Panc1 (cell line): ENCODE data around the gene SYNE1. TPM values are rescaled to one million over a fixed set of nuclear protein-coding genes. Genes with fewer than 3 reads are reported as not detected.

Experiments used
- ATAC-seq: fragments of 200-7000 bp; cut with Tn5 transposase; 2 replicates; pipeline ENCODE4 v1.9.1; 2020; ENCODE audit warnings: mild to moderate bottlenecking, moderate library complexity
- BruUV-seq: library from RNA; stranded (reverse); fragments of 400-500 nt; replicated peaks from 2 replicates; lab custom pipeline; 2021; lab: Mats Ljungman, UMichigan
- CTCF ChIA-PET: fragments of 300-600 bp; sonication (Branson Sonifier 250); formaldehyde crosslinking; loops from one replicate; lab custom pipeline; 2022; ENCODE audit warnings: antibody characterized with exemption; lab: Charles Lee
- POLR2A ChIA-PET: fragments of 300-600 bp; sonication (Branson Sonifier 250); formaldehyde crosslinking; loops from one replicate; lab custom pipeline; 2022; ENCODE audit warnings: antibody characterized with exemption; lab: Charles Lee
- DNase-seq: peaks from one replicate; pipeline ENCODE4 v3.0.0-alpha.2; 2010; ENCODE audit warnings: low read depth, low spot score
- H3K27ac ChIP-seq: 2 replicates; pipeline ENCODE4 v1.5.1; 2011; ENCODE audit warnings: mild to moderate bottlenecking, low read length, inconsistent platforms
- H3K27me3 ChIP-seq: fragments of 200-500 bp; sonication (Bioruptor generic); 2 replicates; pipeline ENCODE4 v1.6.0; 2014; ENCODE audit warnings: low read length, inconsistent platforms; ENCODE audit not compliant: control insufficient read depth, insufficient read depth
- H3K36me3 ChIP-seq: fragments of 200-500 bp; sonication (Bioruptor generic); 2 replicates; pipeline ENCODE4 v1.5.1; 2014; ENCODE audit warnings: inconsistent platforms, mild to moderate bottlenecking, low read length, moderate library complexity; ENCODE audit not compliant: control insufficient read depth, insufficient read depth
- H3K4me1 ChIP-seq: 2 replicates; pipeline ENCODE4 v1.5.1; 2011; ENCODE audit warnings: inconsistent platforms, mild to moderate bottlenecking, low read length, moderate library complexity; ENCODE audit not compliant: control insufficient read depth, insufficient read depth
- H3K4me3 ChIP-seq, 2 experiments: 2 replicates each; pipeline ENCODE4 v1.5.1; 2011 to 2012; ENCODE audit warnings: low read depth in 2 of 2, low read length in 2 of 2, mild to moderate bottlenecking in 2 of 2, inconsistent platforms in 1 of 2, moderate library complexity in 1 of 2
- H3K9me3 ChIP-seq: fragments of 200-500 bp; sonication (Bioruptor generic); 2 replicates; pipeline ENCODE4 v1.5.1; 2014; ENCODE audit warnings: low read depth, mild to moderate bottlenecking, inconsistent platforms, low read length, moderate library complexity; ENCODE audit not compliant: control insufficient read depth, insufficient read depth
- POLR2AphosphoS5 ChIP-seq: IDR thresholded peaks from 2 replicates; pipeline ENCODE4 v1.6.1; 2012; ENCODE audit warnings: mild to moderate bottlenecking, low read depth, low read length, moderate library complexity
- SIN3A ChIP-seq: IDR thresholded peaks from 2 replicates; pipeline ENCODE4 v1.6.1; 2012; ENCODE audit warnings: low read depth, mild to moderate bottlenecking, low read length, moderate library complexity, borderline replicate concordance; ENCODE audit not compliant: insufficient read depth
- TCF7L2 ChIP-seq: IDR thresholded peaks from 2 replicates; pipeline ENCODE4 v1.6.1; 2011; ENCODE audit warnings: mild to moderate bottlenecking, low read depth, low read length, inconsistent platforms
- in situ Hi-C: cut with HindIII; loops from 2 replicates; pipeline ENCODE4 v1.10.0; 2016; ENCODE audit warnings: low sequenced_read_pairs, low pct_unique_long_range_greater_than_20kb
- intact Hi-C: fragments of 100-400 bp; cut with micrococcal nuclease; formaldehyde crosslinking; loops from one replicate; pipeline ENCODE4 v1.10.0; 2022; ENCODE audit not compliant: unreplicated experiment
- total RNA-seq: library from RNA; stranded (reverse); gene quantifications from one replicate; pipeline ENCODE4 v1.2.1, GENCODE V29; 2021; ENCODE audit not compliant: unreplicated experiment
- TF ChIP-seq, protein P1 (sequence below), 2 experiments: IDR thresholded peaks; 2 replicates each; pipeline ENCODE4 v1.6.1; 2011 to 2012; ENCODE audit warnings: low read depth in 2 of 2, control low read depth in 1 of 2, low read length in 1 of 2, mild to moderate bottlenecking in 1 of 2, moderate library complexity in 1 of 2; ENCODE audit not compliant: insufficient read depth in 1 of 2
- TF ChIP-seq, protein P2 (sequence below): fragments of 450-650 bp; IDR thresholded peaks from 2 replicates; pipeline ENCODE4 v1.5.1; 2017; ENCODE audit warnings: mild to moderate bottlenecking

SYNE1 gene
- total RNA-seq, 1 experiment from 2014 or later: 3.2 TPM

DNA sequence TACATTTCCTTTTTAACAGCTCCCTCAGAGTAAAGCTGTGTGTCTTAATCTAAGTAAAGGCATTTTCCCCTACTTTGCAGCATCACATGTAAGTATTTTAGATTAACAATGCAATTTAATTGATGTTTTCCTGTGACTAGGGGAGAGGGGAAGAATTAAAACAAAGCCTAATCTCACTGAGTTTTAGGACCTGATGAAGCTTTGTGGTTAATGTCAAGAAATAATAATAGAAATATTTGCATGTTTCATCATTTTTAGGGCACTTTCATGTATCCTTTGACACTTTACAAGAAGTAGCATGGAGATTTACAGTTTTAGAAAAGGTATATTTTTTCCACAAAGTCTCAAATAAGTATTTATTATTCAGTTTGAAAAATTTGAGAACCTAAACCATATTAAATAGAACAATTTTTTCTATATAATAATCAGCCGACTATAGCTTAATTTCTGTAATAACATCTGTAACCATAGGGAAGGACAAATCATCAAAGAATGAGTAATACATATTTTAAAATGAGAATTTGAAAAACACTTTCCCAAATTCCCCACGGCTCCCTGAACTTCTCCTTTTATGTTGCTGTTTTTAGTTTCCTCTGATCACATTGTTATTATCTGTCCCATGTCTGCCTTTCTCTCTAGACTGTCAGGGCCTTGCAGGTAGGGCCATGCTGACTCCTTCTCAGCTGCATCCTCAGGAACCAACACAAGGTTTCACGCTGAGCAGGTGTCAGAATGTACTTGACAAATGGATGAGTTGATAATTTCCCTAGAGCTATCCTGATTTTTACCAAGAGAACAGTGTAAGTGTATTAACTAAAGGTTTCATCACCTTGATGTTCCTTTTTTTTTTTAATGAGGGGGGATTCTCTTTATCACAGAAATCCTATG is 338.1 kb downstream of the SYNE1 start:
- ChIA-PET POLR2A (no interaction called here), CTCF (no interaction called here)
- Histone ChIP-seq H3K27me3 (no peaks in the 10 kb centered on the region), H3K4me1 (no peaks in the 10 kb centered on the region), H3K27ac (no peak overlapping the region), H3K36me3 (no peaks in the 10 kb centered on the region), H3K9me3 (no peaks in the 10 kb centered on the region), H3K4me3 (no peak overlapping the region)
- no TSS peak for BruUV-seq
- DNase-seq (no peak), ATAC-seq (no peak)
- in situ Hi-C loops (no loop called here), intact Hi-C loops (no loop called here)
- no peak for TF ChIP-seq POLR2AphosphoS5
- TF ChIP-seq, protein P1, sequence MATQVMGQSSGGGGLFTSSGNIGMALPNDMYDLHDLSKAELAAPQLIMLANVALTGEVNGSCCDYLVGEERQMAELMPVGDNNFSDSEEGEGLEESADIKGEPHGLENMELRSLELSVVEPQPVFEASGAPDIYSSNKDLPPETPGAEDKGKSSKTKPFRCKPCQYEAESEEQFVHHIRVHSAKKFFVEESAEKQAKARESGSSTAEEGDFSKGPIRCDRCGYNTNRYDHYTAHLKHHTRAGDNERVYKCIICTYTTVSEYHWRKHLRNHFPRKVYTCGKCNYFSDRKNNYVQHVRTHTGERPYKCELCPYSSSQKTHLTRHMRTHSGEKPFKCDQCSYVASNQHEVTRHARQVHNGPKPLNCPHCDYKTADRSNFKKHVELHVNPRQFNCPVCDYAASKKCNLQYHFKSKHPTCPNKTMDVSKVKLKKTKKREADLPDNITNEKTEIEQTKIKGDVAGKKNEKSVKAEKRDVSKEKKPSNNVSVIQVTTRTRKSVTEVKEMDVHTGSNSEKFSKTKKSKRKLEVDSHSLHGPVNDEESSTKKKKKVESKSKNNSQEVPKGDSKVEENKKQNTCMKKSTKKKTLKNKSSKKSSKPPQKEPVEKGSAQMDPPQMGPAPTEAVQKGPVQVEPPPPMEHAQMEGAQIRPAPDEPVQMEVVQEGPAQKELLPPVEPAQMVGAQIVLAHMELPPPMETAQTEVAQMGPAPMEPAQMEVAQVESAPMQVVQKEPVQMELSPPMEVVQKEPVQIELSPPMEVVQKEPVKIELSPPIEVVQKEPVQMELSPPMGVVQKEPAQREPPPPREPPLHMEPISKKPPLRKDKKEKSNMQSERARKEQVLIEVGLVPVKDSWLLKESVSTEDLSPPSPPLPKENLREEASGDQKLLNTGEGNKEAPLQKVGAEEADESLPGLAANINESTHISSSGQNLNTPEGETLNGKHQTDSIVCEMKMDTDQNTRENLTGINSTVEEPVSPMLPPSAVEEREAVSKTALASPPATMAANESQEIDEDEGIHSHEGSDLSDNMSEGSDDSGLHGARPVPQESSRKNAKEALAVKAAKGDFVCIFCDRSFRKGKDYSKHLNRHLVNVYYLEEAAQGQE (IDR thresholded peaks at IDR 0.05; ENCODE audit: insufficient read depth in 1 of 2, low read depth in 2 of 2, low read length in 1 of 2): no peak
- no peak for TF ChIP-seq SIN3A
- TF ChIP-seq, protein P2, sequence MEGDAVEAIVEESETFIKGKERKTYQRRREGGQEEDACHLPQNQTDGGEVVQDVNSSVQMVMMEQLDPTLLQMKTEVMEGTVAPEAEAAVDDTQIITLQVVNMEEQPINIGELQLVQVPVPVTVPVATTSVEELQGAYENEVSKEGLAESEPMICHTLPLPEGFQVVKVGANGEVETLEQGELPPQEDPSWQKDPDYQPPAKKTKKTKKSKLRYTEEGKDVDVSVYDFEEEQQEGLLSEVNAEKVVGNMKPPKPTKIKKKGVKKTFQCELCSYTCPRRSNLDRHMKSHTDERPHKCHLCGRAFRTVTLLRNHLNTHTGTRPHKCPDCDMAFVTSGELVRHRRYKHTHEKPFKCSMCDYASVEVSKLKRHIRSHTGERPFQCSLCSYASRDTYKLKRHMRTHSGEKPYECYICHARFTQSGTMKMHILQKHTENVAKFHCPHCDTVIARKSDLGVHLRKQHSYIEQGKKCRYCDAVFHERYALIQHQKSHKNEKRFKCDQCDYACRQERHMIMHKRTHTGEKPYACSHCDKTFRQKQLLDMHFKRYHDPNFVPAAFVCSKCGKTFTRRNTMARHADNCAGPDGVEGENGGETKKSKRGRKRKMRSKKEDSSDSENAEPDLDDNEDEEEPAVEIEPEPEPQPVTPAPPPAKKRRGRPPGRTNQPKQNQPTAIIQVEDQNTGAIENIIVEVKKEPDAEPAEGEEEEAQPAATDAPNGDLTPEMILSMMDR: no peak
- no peak for TF ChIP-seq TCF7L2

DNA sequence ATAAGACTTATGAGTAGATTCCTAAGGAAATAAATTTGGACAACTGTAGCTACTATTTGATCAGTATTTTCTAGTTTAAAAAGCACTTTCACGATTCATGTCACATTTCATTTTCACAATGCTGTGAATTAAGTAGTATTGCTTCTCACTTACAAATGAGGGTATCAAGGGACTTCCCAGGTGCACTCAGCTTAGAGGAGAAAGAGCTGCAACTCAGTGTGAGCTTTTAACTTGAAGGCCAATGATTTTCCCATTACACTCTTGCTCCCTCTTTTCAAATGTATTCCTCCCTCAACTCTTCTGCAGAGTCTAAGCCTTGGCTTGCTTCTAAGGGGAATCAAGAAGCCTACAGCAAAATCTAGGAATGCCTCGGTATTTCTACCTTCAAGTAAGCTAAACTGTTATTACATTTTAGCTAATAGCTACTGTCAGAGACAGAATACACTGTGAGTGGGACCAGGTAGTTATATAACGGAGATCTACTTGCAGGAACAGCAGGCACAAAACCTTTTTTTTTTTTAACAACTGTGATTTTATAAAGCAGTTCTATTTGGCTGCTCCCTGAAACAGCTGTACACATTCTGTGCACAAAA is 339.0 kb downstream of the SYNE1 start:
- Histone ChIP-seq H3K4me1 (no peaks in the 10 kb centered on the region), H3K27ac (no peak overlapping the region), H3K9me3 (no peaks in the 10 kb centered on the region), H3K27me3 (no peaks in the 10 kb centered on the region), H3K36me3 (no peaks in the 10 kb centered on the region), H3K4me3 (no peak overlapping the region)
- BruUV-seq: no TSS peak
- ChIA-PET CTCF (no interaction called here), POLR2A (no interaction called here)
- ATAC-seq: no peak
- in situ Hi-C loops (no loop called here), intact Hi-C loops (no loop called here)
- TF ChIP-seq SIN3A (no peak), POLR2AphosphoS5 (no peak), TCF7L2 (no peak)
- TF ChIP-seq, protein P1 (IDR thresholded peaks at IDR 0.05; ENCODE audit: insufficient read depth in 1 of 2, low read depth in 2 of 2, low read length in 1 of 2): no peak
- TF ChIP-seq, protein P2: no peak
- no peak for DNase-seq
